GM12865 (cell line): Measurements from ENCODE around the gene SATB2.

Source experiments
- DNase-seq: peaks from one replicate; pipeline ENCODE4 v3.0.0; 2010; ENCODE audit warnings: low read depth
- H3K4me3 ChIP-seq: 2 replicates; pipeline ENCODE4 v1.5.1; 2011; ENCODE audit warnings: mild to moderate bottlenecking, low read depth, low read length, control low read depth
- TF ChIP-seq, protein P1 (sequence below): IDR thresholded peaks from 2 replicates; pipeline ENCODE4 v1.5.1; 2011; ENCODE audit warnings: low read length, control low read depth, low read depth, inconsistent platforms; ENCODE audit not compliant: insufficient read depth; ENCODE audit errors: missing control alignments

SATB2 gene

DNA sequence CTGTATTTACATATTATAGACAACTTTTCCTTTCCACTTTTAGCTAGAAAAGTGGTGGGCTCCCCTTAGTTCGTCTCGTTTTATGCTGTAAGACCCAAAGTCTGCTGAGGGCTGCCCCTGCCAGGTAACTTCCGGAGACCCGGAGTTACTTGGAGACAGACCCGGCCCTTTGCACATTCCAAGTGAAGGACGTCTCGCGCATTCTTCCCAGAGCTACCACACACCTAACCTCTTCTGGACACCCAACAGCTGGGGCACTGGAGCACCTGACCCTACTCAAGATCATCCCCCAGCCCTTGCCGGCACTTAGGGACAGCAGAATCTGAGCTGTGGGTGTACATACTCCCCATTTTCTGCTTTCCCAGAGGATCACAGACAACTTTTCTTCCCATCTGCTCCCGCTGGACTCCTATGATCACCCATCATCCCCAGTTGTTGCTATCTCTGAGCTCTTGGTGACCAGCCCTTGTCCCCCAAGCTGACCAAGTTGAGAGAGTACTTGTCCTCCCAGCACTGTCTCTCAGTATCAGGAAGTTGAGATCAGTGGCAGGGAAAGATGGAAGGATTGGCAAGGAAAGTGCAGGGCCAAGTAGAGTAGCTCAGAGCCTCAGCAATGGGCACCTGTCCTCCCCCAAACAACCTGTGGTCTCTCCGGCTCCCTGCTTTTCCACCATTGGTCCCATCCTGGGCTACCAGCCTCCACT is 8.4 kb upstream of the SATB2 start:
- H3K4me3 ChIP-seq = no peak overlapping the region
- DNase-seq = no peak
- TF ChIP-seq, protein P1, sequence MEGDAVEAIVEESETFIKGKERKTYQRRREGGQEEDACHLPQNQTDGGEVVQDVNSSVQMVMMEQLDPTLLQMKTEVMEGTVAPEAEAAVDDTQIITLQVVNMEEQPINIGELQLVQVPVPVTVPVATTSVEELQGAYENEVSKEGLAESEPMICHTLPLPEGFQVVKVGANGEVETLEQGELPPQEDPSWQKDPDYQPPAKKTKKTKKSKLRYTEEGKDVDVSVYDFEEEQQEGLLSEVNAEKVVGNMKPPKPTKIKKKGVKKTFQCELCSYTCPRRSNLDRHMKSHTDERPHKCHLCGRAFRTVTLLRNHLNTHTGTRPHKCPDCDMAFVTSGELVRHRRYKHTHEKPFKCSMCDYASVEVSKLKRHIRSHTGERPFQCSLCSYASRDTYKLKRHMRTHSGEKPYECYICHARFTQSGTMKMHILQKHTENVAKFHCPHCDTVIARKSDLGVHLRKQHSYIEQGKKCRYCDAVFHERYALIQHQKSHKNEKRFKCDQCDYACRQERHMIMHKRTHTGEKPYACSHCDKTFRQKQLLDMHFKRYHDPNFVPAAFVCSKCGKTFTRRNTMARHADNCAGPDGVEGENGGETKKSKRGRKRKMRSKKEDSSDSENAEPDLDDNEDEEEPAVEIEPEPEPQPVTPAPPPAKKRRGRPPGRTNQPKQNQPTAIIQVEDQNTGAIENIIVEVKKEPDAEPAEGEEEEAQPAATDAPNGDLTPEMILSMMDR = no peak

DNA sequence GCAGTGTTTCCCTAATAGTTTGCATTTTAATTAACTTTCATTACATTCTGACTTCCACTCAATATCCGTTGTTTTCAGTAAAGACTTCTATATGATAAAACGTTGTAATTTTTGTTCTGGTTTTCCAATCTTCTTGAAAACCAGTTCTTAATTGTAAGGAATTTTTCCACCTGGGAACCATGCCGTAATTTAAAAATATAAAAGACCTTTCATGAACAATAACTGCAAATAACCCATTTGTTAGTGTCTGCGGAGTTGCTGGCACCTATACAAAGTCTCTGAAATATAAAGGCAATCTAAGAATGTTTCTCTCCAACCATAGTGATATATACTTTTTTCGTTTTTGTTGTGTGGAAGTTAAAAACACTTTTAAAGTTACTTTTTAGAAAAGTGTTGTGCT is 7.7 kb upstream of the SATB2 start:
- DNase-seq = no peak
- H3K4me3 ChIP-seq = no peak overlapping the region
- TF ChIP-seq, protein P1 = no peak

DNA sequence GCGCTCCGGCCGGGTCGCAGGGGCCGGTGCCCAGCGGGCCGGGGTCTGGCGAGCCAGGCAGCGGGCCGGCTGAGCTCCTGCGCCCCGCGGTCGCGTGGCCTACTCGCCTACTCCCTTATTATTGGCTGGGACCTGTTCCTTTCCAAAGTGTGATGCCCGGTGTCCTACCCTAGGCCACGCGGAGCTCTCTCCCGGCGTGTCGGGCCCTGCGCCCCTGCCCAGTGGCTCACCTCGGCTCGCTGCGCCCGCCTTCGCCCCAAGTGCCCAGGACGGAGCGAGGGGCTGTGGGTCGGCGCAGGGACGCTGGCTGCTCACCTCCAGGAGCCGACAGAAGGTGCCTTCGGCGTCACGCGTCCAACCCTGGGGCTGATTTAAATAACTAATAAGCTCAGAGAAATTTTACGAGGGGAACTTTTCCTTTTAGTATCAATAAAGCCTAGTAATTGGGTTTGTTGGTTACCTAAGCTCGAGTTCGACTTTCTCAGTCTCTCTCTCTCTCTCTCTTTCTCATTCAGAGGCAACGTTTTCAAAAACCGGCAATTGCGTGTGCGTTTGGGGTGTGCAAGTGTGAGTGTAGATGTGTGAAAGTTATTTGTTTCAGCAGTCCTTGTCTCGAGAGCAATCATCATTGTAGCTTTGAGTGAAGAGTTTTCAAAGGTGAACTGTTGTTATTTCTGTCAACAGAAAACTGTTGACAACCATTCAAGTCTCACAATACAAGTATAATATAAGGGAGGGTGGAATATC is 7.0 kb upstream of the SATB2 start:
- DNase-seq = no peak
- no peak overlapping the region for H3K4me3 ChIP-seq
- TF ChIP-seq, protein P1 = no peak

DNA sequence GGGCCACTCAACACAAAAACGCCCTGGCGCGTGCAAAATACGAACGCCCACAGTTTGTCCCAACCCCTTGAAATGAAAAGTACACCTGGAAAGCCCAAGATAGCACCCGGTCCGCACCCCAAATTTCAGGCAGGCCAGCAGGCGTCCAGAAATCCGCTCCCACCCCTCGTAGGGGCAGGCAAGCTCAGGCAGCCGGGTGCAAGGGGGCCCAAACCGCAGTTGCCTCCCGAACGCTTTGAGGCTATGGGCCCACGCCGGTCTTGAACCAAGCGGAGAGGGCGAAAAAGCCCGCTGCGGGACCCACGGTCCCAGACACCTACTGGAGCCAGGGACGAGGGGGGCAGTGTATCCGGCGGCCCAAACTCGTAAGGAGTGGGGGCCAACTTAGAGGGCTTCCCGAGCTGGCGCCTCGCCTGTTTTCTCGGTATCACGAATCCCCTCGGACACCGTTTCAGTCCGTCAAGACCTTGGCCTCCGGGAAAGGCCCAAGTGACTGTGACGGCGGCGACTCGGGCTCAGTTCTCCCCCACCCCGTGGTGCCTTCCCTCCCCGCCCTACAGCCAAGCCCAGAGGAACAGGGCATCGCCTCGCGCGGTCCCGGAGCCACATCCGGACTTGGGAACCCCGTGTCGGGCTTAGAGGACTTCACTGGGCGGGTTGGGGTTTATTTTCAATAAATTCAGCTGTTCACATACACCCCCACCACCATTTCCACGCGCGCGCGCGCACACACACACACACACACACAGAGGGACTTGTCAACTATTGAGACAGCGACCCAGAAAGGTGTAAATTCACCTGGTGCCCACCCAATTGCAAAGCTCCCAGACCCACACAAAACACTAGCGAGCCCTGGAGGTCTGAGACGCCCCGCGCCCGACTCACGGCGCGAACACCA is 6.2 kb upstream of the SATB2 start:
- H3K4me3 ChIP-seq = no peak overlapping the region
- TF ChIP-seq, protein P1 = no peak
- DNase-seq = no peak

DNA sequence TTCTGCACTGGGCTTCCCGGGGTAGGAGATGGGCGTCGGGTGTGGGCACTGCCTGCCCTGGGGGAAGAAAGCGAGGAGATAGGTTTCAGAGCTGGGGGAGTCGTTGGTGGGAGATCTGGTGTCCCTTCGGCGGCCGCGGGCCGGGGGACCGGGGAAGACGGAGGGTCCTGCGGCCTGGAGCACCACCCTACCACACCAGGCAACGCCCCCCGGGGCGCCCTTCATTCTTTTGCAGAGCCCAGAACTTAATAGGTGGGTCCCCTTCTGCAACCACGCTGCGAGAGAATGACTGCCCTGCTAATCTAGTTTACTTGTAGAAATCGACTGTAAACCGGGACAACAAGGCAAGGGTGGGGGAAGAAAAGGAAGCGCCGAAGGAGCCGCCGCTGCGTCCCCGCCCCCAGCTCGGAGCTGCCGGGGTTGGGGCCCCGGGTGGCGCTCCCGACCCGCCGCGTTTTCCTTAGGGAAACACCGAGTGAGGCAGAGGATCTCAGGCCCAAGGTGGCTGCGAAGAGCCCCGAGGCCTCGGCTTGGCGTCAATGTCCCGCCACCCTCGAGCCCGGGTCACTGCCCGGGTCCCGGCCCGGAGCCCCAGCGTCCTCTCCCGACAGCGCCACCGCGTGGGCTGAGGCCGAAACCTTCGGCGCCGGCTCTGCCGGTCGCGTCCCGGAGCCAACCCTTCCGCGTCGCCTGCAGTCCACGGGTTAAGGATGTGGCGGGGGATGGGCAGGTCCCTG is 5.4 kb upstream of the SATB2 start:
- peak; percentile 16 for DNase-seq
- TF ChIP-seq, protein P1 = peak; percentile 36
- no peak overlapping the region for H3K4me3 ChIP-seq

DNA sequence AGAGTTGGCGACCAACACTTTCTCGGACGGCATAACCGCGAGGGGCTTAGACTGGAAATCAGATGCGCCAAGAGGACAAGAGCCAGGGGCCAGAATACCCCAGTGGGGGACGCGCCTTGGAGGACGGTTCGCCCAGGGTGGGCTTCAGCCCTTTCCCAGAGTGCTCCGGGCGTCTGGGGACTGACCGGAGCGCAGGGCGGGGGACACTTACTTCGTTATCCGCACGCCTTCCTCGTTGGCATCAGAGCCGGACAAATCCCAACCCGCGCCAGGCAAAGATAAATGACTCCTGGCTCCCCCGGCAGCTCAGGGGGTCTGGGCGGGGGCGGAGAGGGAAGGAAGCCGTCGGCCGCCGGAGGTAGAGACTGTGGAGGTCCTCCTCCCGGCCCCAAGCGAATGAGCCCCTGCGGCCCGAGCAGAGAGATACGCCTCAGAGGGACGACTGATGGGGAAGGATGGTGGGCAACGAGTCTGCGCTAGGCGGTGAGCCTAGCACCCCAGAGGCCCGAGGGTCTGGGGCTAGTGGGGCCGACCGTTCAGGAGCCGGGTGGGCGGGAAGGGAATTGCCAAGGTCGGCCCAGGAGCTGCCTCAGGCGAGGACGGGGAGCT is 4.7 kb upstream of the SATB2 start:
- no peak overlapping the region for H3K4me3 ChIP-seq

More for the DNA sequence above, 4.7 kb upstream of the SATB2 start:
- no peak for DNase-seq
- TF ChIP-seq, protein P1 = no peak
